NCI-H2196 (cell line): ENCODE data around the gene PRKCD.

Source experiments
- DNase-seq: peaks from one replicate; lab custom pipeline; 2025; ENCODE audit not compliant: unreplicated experiment; lab: John Stamatoyannopoulos, UW

PRKCD gene

DNA sequence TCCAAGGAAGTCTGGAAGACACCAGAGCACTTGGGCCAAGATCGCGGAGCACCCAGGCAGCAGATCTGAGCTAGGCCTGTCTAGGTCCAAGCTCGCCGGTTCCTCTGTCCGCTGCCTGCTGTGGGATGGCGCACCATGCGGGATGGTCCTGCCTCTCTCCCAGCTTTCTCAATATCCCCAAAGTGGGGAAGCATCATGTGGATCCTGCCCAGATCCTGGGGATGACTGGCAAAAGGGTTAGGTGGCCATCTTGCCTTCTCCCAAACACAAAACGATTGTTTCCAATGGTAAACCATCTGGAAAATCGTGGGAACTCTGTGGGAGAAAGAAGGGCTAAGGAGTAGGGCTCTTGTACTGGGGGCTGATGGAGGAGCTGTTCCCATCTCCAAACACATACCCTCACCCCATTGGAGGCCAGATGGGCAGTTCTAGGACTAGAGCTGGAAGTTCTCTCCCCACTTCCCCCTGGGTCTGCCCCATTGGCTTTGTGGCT lies 8.9 kb downstream of the PRKCD start:
- no peak for DNase-seq

DNA sequence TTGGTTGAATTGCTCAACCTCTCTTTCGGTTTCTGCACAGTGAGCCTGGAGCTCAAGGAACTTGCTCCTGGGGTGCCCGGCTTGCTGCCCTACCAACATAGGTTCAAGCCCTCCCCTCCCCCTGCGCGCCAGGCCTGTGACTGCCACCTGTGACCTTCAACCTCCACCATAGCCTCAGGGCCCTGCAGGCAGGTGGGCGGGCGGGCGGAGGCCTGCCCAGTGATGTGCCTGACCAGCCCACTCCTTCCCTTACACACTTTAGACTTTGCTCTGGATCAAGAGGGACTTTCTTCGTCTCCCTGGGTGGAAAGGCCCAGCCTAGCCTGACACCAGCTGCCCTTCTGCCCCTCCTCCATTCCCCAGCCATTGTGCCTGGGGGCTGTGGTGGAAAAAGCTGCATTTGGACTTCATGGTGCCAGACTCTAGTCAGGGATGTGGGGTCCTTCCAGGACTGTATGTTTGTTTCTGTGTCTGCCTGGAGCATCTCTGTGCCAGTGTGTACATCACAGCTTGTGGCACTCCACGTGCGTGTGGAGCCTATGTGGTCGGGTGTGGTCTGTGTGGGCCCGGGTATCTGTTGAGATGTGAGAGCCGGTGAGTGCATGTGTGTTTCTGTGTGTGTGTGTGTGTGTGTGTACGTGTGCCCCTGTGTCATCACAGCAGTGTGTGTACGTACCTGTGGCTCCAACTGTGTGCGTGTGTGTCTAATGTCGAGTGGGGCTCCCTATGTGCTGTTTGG lies 9.5 kb downstream of the PRKCD start:
- no peak for DNase-seq

DNA sequence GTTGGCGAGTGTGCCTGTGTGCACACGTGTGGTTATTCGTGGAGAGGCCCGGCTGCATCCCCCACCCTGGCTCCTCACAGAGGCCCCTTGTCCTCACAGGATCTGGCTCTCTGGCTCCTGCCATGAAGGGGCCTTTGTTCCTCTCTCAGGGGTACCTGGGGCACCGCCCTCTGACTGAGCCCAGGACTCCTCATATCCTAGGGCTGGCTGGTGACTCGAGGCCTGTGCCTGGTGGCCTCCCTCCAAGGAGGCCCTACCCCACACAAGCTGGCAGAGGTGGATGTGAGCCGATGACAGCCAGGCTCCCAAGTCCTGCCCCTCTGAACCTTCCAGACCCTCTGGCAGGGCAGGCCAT lies 10.0 kb downstream of the PRKCD start:
- DNase-seq = no peak

GRCh38 chr3:53171827-53172505 lies 11.0 kb downstream of the PRKCD start:
- DNase-seq = no peak

DNA sequence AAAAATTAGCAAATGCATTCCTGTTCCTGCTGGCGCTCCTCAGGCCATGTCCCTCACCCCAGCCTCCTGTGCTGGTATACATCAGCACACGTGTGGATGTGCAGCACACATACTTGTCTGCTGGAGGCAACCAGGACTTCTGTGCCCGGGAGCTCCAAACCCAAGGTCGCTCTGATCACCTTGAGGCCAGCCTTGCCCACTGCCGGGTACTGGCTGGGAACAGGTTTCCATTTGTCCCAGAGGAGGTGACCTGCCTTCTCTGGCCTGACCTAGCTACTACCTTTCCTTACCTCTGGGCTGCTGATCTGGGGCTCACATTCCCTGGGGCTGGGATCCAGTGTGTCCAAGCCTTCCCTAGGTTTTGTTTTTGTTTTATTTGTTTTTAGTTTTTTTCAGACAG lies 12.1 kb downstream of the PRKCD start:
- no peak for DNase-seq

DNA sequence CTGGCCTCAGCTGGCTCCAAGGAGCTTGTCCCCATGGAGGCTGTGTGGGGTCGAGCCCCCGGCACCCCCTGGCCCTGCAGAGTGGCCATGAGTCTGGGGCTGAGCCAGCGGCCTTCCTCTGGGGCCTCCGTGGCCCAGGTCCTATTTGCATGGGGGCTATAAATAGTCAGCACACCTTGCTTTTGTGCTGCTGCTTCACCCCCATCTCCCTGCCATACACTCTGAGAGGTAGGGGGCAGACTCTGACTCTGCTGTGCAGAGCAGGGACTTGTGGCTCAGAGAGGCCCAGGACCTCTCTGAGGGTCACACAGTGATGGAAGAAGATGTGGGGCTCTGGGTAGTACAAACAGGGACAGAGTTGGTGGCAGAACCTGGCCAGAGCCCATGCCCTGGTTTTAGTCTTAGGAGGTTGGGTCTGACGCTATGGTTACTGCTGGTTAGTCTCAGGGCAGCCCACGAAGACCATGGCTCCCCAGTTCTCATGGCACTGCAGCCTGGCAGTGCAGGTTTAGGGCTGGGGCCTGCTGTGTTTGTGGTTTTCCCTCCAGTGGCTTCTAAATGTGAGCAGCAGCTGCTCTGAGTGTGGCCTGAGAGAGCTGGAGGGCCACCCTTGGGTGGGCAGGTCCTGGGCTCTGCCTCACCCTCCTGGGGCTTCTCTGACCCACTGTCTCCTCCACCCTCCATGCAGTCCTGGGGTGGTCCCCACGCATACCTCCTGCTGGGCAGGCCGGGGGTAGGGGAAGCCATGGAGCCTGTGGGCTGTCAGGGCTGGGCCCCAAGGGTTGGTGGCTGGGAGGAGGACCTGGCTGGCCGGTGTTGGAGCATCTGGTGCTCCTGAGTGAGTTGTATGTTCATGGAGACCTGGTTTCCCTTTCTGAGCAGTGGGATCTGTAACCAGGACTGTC lies 13.6 kb downstream of the PRKCD start:
- DNase-seq = no peak

- DNase-seq = no peak
Measured at GRCh38 chr3:53175613-53176540, 14.9 kb downstream of the PRKCD start.

DNA sequence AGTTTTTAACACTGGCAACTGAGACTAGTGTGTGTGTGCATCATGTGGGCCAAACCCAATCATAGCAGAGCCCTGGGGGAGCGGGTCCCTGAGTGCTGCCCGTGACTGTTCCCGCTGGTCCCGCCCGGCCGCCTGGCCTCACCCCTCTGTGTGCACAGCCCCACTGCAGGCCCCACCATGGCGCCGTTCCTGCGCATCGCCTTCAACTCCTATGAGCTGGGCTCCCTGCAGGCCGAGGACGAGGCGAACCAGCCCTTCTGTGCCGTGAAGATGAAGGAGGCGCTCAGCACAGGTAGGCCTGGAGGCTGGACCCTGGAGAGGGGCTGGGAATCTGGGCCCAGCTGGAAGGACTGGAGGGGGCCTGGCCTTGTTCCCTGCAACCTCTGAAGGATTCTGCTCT lies 17.2 kb downstream of the PRKCD start:
- no peak for DNase-seq

- no peak for DNase-seq
Measured at GRCh38 chr3:53179580-53179979, 18.6 kb downstream of the PRKCD start.

- DNase-seq = no peak
Measured at GRCh38 chr3:53180305-53181023, 19.5 kb downstream of the PRKCD start.

- DNase-seq = no peak
Measured at GRCh38 chr3:53181024-53181371, 20.0 kb downstream of the PRKCD start.

DNA sequence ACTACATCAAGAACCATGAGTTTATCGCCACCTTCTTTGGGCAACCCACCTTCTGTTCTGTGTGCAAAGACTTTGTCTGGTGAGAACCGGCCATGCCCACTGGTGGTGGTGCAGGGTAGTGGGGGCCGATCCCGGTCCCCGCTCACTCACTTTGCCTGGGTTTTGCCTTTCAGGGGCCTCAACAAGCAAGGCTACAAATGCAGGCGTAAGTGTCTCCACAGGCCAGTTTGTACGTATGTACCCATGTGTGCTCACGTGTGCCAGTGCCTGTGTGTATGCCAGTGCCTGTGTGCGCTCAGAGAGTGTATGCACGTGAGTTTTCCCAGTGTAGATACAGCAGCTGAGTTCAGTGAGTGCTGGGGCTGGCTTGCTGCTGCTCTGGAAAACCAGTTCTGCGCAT lies 20.5 kb downstream of the PRKCD start:
- no peak for DNase-seq

DNA sequence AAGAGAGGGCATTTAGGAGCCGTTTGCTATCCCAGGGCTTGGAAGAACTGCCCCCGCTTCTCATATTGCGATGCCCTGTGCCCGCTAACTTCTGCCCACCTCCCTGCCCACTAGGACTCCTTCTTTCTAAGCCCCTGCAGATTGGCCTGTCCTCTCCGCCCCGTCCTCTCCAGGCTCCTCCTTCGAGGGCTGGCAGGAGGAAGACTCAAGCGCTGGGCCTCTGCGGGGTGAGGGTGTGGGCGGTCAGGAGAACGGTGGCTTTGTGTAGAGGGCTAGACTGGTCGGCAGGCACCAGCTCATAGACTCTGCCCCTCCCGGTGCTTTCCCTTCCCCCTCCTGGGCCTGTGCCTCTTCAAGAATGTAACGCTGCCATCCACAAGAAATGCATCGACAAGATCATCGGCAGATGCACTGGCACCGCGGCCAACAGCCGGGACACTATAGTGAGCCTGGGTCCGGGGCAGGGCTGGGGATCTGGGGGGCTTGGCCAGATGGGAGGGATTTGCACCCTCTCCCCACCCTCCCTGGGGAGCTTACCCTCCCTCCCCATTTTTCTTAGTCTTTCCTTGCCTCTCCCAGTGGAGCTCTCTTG lies 21.9 kb downstream of the PRKCD start:
- no peak for DNase-seq

- DNase-seq = no peak
Measured at GRCh38 chr3:53183514-53183913, 22.5 kb downstream of the PRKCD start.

GRCh38 chr3:53184701-53185100 lies 23.7 kb downstream of the PRKCD start:
- DNase-seq = no peak

DNA sequence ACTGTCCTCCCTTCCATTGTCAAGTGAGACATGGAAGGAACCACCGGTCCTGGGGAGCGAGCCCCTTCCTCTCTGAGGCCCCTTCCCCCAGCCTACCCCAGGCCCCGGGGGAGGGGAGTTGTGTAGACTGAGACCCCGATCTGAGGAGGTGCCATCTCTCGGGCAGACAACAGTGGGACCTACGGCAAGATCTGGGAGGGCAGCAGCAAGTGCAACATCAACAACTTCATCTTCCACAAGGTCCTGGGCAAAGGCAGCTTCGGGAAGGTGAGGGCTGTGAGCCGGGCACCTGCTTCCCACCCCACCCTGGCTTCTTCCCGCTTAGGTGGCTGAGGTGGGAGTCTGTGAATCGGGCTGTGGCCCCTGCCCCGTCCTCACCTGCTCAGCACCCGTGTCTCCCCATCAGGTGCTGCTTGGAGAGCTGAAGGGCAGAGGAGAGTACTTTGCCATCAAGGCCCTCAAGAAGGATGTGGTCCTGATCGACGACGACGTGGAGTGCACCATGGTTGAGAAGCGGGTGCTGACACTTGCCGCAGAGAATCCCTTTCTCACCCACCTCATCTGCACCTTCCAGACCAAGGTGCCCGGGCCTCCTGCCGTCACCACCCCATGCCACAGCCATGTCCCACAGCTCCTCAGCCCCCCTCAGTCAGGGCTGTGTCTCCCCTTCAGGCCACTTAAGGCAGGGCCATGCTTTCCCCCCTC lies 24.9 kb downstream of the PRKCD start:
- no peak for DNase-seq

- DNase-seq = no peak
Measured at GRCh38 chr3:53186726-53187125, 25.7 kb downstream of the PRKCD start.

DNA sequence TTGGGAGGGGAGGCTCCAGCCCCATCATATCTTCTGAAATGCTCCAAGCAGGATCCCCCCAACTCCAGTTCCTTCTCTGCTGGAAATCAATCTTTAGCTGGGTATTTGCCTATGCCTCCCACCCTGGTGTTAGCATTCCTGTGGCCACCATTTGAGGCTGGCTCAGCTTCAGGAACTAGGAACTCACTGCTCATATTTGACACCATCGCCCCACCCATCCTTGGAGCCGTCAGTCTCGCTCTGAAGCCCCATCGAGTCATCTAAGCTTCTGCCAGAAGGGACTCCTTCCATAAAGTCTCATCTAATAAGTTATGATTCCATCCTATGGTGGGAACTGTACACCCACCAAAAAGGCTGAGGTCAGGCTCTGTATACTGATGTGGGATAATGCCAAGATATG lies 26.4 kb downstream of the PRKCD start:
- no peak for DNase-seq

DNA sequence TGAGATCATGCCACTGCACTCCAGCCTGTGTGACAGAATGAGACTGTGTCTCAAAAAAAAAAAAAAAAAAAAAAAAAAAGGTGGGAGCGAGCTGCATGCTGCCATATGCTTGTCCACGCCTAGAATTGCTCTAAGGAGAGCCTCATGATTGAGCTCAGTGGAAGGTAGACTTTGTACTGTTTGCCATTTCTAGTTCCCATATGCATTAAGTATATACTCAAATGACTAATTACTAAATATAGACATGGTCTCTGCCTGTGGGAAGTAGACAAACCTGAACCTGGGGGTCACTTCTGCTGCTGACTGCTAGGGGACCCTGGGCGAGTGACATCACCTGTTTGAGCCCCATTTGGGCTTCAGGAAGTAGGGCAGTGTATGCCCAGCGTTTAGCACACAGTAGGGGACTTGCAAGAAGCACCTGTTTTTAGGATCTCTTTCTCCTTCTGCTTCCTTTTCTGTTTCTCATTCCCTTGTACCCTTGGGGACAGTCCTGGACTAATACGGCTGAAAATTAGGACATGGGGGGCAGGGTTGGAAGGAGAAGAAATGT lies 27.2 kb downstream of the PRKCD start:
- DNase-seq = no peak
